K562 (cell line): Measurements from ENCODE around the gene CYBB. TPM values are rescaled to one million over a fixed set of nuclear protein-coding genes. Genes with fewer than 3 reads are reported as not detected.

ENCODE experiments used
- ATAC-seq: fragments of 200-7000 bp; cut with Tn5 transposase; 3 replicates; pipeline ENCODE4 v1.9.1; 2020; ENCODE audit warnings: moderate library complexity
- BruUV-seq: library from RNA; stranded (reverse); fragments of 400-500 nt; replicated peaks from 2 replicates; lab custom pipeline; 2021; lab: Mats Ljungman, UMichigan
- CTCF ChIA-PET: fragments of 300-600 bp; formaldehyde crosslinking; extraction: SDS; loops from one replicate; lab custom pipeline; 2021; ENCODE audit warnings: low intra/inter-chr PET ratio; lab: Yijun Ruan, JAX
- POLR2A ChIA-PET: fragments of 300-600, 350-650 bp; sonication (Branson Sonifier 250); formaldehyde crosslinking; extraction: SDS; loops from one replicate; lab custom pipeline; 2021; ENCODE audit warnings: antibody characterized with exemption, inconsistent platforms; lab: Yijun Ruan, JAX
- DNase-seq, 4 experiments: peaks; one replicate each; pipeline versions ENCODE4 v3.0.0 to v3.0.0-alpha.2; 2011 to 2018; ENCODE audit warnings: low spot score in 3 of 4, mixed read lengths in 3 of 4; ENCODE audit errors: extremely low read depth in 1 of 4
- FAIRE-seq: peaks from 2 replicates; lab custom pipeline; 2011; peaks lifted over from hg19 to GRCh38; lab: Jason Lieb, UNC
- H2AFZ ChIP-seq: 2 replicates; pipeline ENCODE4 v1.6.0; 2011; ENCODE audit warnings: low read depth, low read length, control low read depth, inconsistent platforms
- H3K27ac ChIP-seq: fragments of 200-600 bp; 3 replicates; pipeline ENCODE4 v1.8.0; 2011; ENCODE audit warnings: low read depth, mild to moderate bottlenecking, control low read depth, inconsistent platforms, low read length, moderate library complexity, mixed read lengths; ENCODE audit errors: extremely low read depth
- H3K27me3 ChIP-seq, 2 experiments: fragments of 300-600 bp in 1 of 2; 2 replicates in 1 of 2; 3 replicates in 1 of 2; pipeline versions ENCODE4 v1.6.0 to v1.8.0; 2011; ENCODE audit warnings: inconsistent platforms in 2 of 2, low read length in 2 of 2, mild to moderate bottlenecking in 1 of 2, mixed read lengths in 1 of 2, moderate library complexity in 1 of 2; ENCODE audit not compliant: control insufficient read depth in 2 of 2, insufficient read depth in 2 of 2
- H3K36me3 ChIP-seq: fragments of 300-600 bp; 3 replicates; pipeline ENCODE4 v1.8.0; 2011; ENCODE audit warnings: mild to moderate bottlenecking, low read length, inconsistent platforms; ENCODE audit not compliant: control insufficient read depth, insufficient read depth
- H3K4me1 ChIP-seq, 2 experiments: fragments of 200-600 bp in 1 of 2; replicated peaks in 1 of 2; 2 replicates in 1 of 2; 3 replicates in 1 of 2; pipeline versions ENCODE4 v1.5.1 to v1.8.0; 2011; ENCODE audit warnings: inconsistent platforms in 2 of 2, low read length in 2 of 2, mild to moderate bottlenecking in 1 of 2, mixed read lengths in 1 of 2, moderate library complexity in 1 of 2; ENCODE audit not compliant: control insufficient read depth in 2 of 2, insufficient read depth in 2 of 2
- H3K4me2 ChIP-seq: 2 replicates; pipeline ENCODE4 v1.6.1; 2011; ENCODE audit warnings: low read length, control low read depth, inconsistent platforms, mixed read lengths; ENCODE audit not compliant: insufficient read depth
- H3K4me3 ChIP-seq: fragments of 200-600 bp; sonication (generic), shearing (Covaris generic); 2 replicates; pipeline ENCODE4 v1.5.1; 2016; ENCODE audit warnings: control low read depth, inconsistent platforms
- H3K79me2 ChIP-seq: fragments of 200-600 bp; 3 replicates; pipeline ENCODE4 v1.8.0; 2011; ENCODE audit warnings: low read length, inconsistent platforms; ENCODE audit not compliant: control insufficient read depth, insufficient read depth
- H3K9ac ChIP-seq, 2 experiments: 2 replicates each; pipeline versions ENCODE4 v1.6.0 to v1.6.1; 2011; ENCODE audit warnings: low read depth in 2 of 2, low read length in 2 of 2, control low read depth in 1 of 2, inconsistent platforms in 1 of 2, mild to moderate bottlenecking in 1 of 2, mixed read lengths in 1 of 2; ENCODE audit not compliant: insufficient read depth in 1 of 2
- H3K9me1 ChIP-seq: one replicate; pipeline ENCODE4 v1.6.0; 2011; ENCODE audit warnings: inconsistent platforms, mild to moderate bottlenecking, low read length, moderate library complexity; ENCODE audit not compliant: control insufficient read depth, insufficient read depth
- H3K9me3 ChIP-seq: replicated peaks from 2 replicates; pipeline ENCODE4 v1.5.1; 2011; ENCODE audit warnings: low read depth, low read length, inconsistent platforms; ENCODE audit not compliant: control insufficient read depth, insufficient read depth
- H4K20me1 ChIP-seq: replicated peaks from 2 replicates; pipeline ENCODE4 v1.6.1; 2011; ENCODE audit warnings: low read length, inconsistent platforms, mixed read lengths; ENCODE audit not compliant: control insufficient read depth, insufficient read depth
- E2F3 ChIP-seq: fragments of 250-450 bp; sonication (Bioruptor Pico); IDR thresholded peaks from 2 replicates; pipeline ENCODE4 v1.4.0; 2020; ENCODE audit warnings: mild to moderate bottlenecking
- HDAC6 ChIP-seq: IDR thresholded peaks from 2 replicates; pipeline ENCODE4 v1.6.1; 2012; ENCODE audit warnings: low read depth, mild to moderate bottlenecking, control low read depth, inconsistent platforms, low read length, moderate library complexity
- HOXB6 ChIP-seq: fragments of 250-450 bp; sonication (Bioruptor Pico); IDR thresholded peaks from 2 replicates; pipeline ENCODE4 v1.5.1; 2022; ENCODE audit warnings: mild to moderate bottlenecking, borderline replicate concordance
- SPI1 ChIP-seq: IDR thresholded peaks from 2 replicates; pipeline ENCODE4 v1.6.1; 2011; ENCODE audit warnings: low read depth, low read length, control low read depth, borderline replicate concordance
- TAF1 ChIP-seq: IDR thresholded peaks from 2 replicates; pipeline ENCODE4 v1.6.1; 2011; ENCODE audit warnings: mild to moderate bottlenecking, low read length, moderate library complexity; ENCODE audit not compliant: insufficient read depth, control insufficient read depth, severe bottlenecking; ENCODE audit errors: extremely low read depth
- XRCC3 ChIP-seq: fragments of 450-650 bp; IDR thresholded peaks from 2 replicates; pipeline ENCODE4 v1.6.1; 2017; ENCODE audit warnings: mild to moderate bottlenecking, moderate library complexity
- ZNF12 ChIP-seq: sonication (generic); formaldehyde crosslinking; IDR thresholded peaks from 2 replicates; pipeline ENCODE4 v1.4.0; 2020; ENCODE audit warnings: mild to moderate bottlenecking, missing genetic modification reagents
- ZNF347 ChIP-seq: fragments of 450-650 bp; formaldehyde crosslinking; IDR thresholded peaks from 2 replicates; pipeline ENCODE4 v1.4.0; 2020; ENCODE audit warnings: low read depth, mild to moderate bottlenecking, moderate library complexity
- WGBS: fragments of 100-300 bp; shearing (Covaris generic); methylation state at CpG from one replicate; pipeline ENCODE4 v1.1.6; 2016; ENCODE audit warnings: low coverage, mixed read lengths; ENCODE audit not compliant: insufficient coverage; ENCODE audit errors: missing lambda C conversion rate; 5-methylcytosine and 5-hydroxymethylcytosine counted together
- in situ Hi-C: fragments of 300-500 bp; cut with MboI; formaldehyde crosslinking; loops from 4 replicates; pipeline ENCODE4 v1.15.0; 2018; ENCODE audit warnings: inconsistent platforms, mixed read lengths
- intact Hi-C: fragments of 100-400 bp; cut with micrococcal nuclease; formaldehyde crosslinking; loops from 2 replicates; pipeline ENCODE4 v1.14.2; 2022
- polyA plus RNA-seq, 8 experiments: library from polyadenylated mRNA; depleted of rRNA in 4 of 8; stranded (reverse) in 5 of 8; unstranded in 3 of 8; fragments of >200 nt; fragmentation: Nextera tagmentation in 2 of 8; fragmentation: Illumina TruSeq in 1 of 8; extraction: Ambion mirVana in 2 of 8; extraction: Trizol in 1 of 8; gene quantifications; 2 replicates each; pipeline versions ENCODE4 v1.2.1 to v1.2.3, GENCODE V29; 2011 to 2014; ENCODE audit warnings: inconsistent platforms in 1 of 8, missing spikeins in 1 of 8
- total RNA-seq, 7 experiments: library from RNA; depleted of rRNA in 6 of 7; stranded (reverse); fragments of >200 nt in 6 of 7; fragmentation: Illumina TruSeq in 2 of 7; extraction: Trizol in 2 of 7; gene quantifications; 2 replicates each; pipeline versions ENCODE4 v1.2.1 to v1.2.3, GENCODE V29; 2011 to 2021; ENCODE audit warnings: low replicate concordance in 1 of 7
- TF ChIP-seq, protein P1 (sequence below): fragments of 450-650 bp; conservative IDR thresholded peaks from 2 replicates; pipeline ENCODE4 v1.6.1; 2016; ENCODE audit warnings: missing genetic modification characterization, low read depth, mild to moderate bottlenecking, control low read depth, missing compliant biosample characterization

CYBB gene
- total and polyA plus RNA-seq, 9 of the 15 experiments (the other 6 are each of a cell fraction or from before 2014, with no cell fraction given), result 0.25 to 1.3 (median 0.74) TPM

DNA sequence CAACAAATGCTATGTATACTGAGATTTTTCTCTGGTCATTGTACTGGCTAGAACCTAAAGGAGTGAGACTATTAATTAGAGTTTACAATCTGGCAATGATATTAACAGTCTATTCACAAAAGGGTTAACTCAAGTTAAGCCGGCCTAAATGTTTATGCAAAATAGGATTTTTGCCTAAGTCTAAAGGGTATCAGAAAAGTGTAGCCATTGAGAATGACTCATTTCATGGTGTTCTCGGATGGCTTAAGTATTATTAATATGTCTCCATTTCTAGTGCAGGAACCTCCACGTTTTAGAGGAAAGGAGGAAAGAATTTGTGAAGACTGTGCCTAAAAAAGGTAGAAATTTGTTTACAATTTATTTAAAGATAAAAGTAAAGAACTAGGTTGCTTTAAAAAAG, 37.7 kb downstream of the CYBB start:
- no TSS peak for BruUV-seq
- WGBS, result 21% methylated on average over 3 of the region's 3 CpGs
- no peak for FAIRE-seq

DNA sequence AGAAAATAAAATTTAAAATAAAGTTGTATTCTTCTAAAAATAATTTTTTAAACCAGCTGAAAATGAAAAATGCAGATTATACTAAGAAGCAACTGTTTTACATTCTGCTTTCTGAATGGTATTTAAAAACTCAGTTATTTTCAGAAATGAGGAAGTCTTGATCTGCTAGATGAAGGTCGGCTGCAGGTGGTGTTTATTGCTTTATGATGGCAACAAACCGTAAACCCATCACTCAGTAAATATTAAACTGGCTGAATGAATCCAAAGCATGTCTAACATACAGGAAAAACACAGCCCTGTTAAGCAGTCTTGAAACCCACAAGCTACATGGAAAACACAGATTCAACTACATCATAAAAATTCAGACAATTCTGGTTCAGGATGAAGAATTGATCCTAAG, 38.2 kb downstream of the CYBB start:
- Histone ChIP-seq H3K4me2 (no peak overlapping the region), H4K20me1 (no peaks in the 10 kb centered on the region), H3K27me3 (no peaks in the 10 kb centered on the region), H3K4me1 (no peaks in the 10 kb centered on the region; a peak in 2 of 5 replicates), H3K9ac (no peak overlapping the region), H3K4me3 (no peak overlapping the region), H3K27ac (no peak overlapping the region), H3K36me3 (no peaks in the 10 kb centered on the region), H2AFZ (no peak overlapping the region), H3K9me3 (no peaks in the 10 kb centered on the region), H3K79me2 (no peaks in the 10 kb centered on the region), H3K9me1 (no peaks in the 10 kb centered on the region)
- in situ Hi-C loops (no loop called here), intact Hi-C loops (no loop called here)
- ChIA-PET CTCF (no interaction called here), POLR2A (no interaction called here)
- FAIRE-seq, result no peak
- BruUV-seq, result no TSS peak
- no peak for DNase-seq
- no peak for ATAC-seq
- TF ChIP-seq TAF1 (no peak), SPI1 (peak; percentile 58)
- WGBS, result 11% methylated on average over 2 of the region's 2 CpGs

More for the DNA sequence above, 37.7 kb downstream of the CYBB start:
- no peak for DNase-seq
- Histone ChIP-seq H3K4me1 (no peaks in the 10 kb centered on the region; a peak in 2 of 5 replicates), H3K9ac (no peak overlapping the region), H3K9me3 (no peaks in the 10 kb centered on the region), H3K4me2 (no peak overlapping the region), H3K27me3 (no peaks in the 10 kb centered on the region), H3K79me2 (no peaks in the 10 kb centered on the region), H3K4me3 (no peak overlapping the region), H2AFZ (no peak overlapping the region), H3K27ac (no peak overlapping the region), H4K20me1 (no peaks in the 10 kb centered on the region), H3K36me3 (no peaks in the 10 kb centered on the region), H3K9me1 (no peaks in the 10 kb centered on the region)
- TF ChIP-seq HOXB6 (no peak), XRCC3 (no peak), HDAC6 (no peak), ZNF347 (CRISPR knock-in tag) (no peak), ZNF12 (CRISPR knock-in tag) (no peak), E2F3 (CRISPR knock-in tag) (no peak)
- TF ChIP-seq, protein P1, sequence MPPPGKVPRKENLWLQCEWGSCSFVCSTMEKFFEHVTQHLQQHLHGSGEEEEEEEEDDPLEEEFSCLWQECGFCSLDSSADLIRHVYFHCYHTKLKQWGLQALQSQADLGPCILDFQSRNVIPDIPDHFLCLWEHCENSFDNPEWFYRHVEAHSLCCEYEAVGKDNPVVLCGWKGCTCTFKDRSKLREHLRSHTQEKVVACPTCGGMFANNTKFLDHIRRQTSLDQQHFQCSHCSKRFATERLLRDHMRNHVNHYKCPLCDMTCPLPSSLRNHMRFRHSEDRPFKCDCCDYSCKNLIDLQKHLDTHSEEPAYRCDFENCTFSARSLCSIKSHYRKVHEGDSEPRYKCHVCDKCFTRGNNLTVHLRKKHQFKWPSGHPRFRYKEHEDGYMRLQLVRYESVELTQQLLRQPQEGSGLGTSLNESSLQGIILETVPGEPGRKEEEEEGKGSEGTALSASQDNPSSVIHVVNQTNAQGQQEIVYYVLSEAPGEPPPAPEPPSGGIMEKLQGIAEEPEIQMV (tag), result no peak
- ChIA-PET CTCF (no interaction called here), POLR2A (no interaction called here)
- in situ Hi-C loops (no loop called here), intact Hi-C loops (no loop called here)
- ATAC-seq, result no peak
